Measurements from ENCODE around the gene CD44.

The CD44 gene

GRCh38 chr11:35158701-35159510, 19.9 kb downstream of the CD44 start:
- no peak for DNase-seq (ENCODE audit: low read depth)

DNA sequence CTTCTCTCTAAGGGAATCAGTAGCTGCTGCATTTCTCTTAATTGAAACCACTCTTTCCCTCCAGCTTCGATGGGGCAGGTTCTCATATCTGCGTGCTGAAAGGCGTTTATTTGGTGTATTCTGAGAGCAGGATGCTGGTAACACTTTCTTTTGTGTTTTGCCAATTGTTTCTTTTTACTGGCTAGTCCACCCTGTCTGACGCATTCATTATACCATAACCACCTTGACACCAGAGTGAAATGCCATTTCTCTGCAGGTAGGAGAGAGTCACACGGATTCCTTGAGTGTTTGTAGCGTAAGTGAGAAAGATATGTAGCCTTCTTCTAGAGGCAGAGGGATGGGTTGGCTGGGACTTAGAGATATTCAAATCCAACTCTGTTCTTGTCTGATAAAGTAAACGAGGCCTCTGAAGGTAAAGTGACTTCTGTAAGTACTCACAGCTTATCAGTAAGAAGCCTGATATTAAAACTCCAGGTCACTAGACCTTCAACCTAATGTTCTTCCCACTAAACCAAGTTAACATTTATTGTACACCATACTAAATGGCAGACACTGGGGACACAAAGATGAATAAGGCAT, 21.4 kb downstream of the CD44 start:
- no peak for DNase-seq (ENCODE audit: low read depth)

DNA sequence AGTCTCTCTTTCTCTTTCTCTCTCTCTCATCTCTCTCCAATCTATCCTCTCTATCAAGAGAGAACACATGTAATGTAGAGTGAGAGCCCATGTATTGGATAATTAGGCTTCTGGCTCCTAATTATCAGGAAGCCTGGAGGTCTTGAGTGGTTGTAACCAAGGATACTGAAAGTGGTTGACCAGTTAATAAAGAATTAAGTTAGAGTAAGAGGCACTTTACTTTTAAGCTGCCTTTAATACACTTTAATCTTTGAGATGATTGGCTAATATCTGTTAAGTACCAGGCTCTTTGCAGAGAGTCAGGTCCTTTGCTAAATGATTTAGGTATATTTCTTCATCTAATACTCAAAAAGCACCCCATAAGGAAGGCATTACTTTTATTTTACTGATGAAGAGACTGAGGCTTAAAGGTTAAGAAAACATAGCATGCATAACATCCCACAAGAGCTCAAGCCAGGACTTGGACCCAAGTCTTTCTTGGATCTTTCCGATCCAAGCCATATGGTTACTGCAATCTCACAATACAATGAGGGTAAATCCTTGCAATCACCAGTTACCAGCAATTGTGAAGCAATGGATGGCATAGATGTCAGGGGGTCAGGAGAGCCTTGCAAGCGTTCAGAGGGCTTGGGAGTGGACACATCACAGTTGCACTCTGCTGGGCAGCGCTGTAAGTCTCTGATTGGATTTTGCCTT, 22.1 kb downstream of the CD44 start:
- no peak for DNase-seq (ENCODE audit: low read depth)

DNA sequence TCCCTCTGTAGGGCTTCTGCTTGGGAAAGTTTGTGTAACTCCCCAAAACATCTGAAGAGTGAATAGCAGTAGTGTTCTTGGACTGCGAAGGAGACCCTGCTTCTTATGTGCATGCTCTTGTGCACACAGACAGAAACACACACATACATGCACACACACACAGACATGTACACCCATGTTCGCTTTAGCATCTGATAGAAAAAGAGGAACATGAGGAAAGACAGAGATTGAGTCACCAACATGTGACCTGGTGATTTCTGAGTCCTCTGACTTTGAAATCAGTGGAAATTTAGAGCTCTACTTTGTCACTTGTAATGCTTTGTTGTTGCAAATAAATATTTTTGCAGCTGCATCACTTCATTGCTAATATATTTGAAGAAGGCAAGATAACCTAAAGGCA, 23.8 kb downstream of the CD44 start:
- DNase-seq (ENCODE audit: low read depth) = no peak

DNA sequence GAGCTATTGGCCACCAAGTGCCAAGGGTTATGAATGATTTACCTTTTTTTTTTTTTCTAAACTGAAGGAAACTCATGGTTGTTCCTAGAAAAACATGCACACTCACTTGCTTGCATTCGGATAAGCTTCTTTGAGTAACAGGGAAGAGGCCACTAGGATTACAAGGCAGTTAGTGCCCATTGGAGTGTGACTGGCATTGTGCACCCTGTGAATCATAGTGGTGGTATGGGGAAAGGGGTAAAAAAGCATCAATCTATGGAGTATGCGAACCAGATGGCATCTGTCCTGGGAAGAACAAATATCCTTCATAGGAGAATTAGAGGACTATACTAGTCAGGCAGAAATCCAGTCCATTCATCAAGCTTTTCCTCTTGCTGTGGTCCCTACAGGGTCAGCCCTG, 24.2 kb downstream of the CD44 start:
- DNase-seq (ENCODE audit: low read depth) = no peak

DNA sequence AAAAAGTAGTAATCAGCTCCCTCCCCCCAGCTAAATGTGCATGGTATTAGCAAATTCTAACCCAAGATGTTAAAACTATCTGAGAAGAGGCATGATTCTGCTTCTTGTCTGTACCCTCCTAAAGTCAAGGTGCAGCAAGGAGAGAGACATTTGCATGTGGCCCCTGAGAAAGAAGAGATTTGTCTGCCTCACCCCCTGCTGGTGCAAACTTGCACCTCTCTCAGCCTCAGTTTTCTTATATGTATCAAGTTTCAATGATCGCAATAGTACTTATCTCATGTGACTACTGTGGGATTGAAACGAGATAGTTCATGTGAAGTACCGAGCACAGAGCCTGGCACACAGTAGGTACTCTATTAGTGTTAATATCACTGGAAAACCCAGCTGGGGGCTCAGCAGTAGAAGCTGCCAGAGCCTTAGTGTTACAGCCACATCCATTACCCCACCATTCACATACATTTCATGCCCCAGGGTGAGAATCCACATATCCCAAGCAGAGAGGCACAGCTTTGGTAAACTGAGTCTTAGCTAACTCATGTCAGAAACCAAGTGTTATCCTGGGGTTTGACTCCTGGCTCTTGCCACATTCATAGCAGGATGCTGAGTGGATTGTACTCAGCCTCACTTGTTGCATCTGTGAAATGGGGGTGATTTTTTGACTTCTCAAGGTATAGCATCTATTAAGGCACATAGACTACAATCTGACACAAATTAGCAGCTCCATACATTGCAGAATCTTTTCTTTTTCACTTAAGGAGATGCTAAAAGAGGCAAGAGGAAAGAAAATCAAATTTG, 24.9 kb downstream of the CD44 start:
- DNase-seq (ENCODE audit: low read depth) = no peak

DNA sequence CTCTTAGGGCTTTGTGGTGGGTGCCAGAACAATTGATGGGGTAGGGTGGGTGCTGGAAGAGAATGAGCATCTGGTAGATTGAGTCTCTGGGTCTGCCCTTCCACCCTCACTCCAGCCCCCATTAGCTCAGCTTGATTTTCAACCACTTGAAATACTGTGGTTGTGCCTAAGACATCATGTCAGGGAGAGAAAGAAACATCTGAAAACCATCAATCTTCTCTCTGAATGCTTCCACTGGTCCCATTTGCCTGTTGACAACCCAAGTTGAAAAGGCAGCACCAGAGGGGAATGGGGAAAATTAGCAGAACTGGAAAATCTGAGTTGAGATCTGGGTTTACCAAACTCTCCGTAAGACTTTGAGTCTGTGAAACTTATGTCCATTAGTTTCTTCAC, 26.1 kb downstream of the CD44 start:
- no peak for DNase-seq (ENCODE audit: low read depth)

GRCh38 chr11:35165423-35166368, 26.7 kb downstream of the CD44 start:
- DNase-seq (ENCODE audit: low read depth) = peak; percentile 72

- DNase-seq (ENCODE audit: low read depth) = no peak
Measured at GRCh38 chr11:35166369-35167360, 27.7 kb downstream of the CD44 start.

GRCh38 chr11:35167426-35167954, 28.5 kb downstream of the CD44 start:
- no peak for DNase-seq (ENCODE audit: low read depth)

DNA sequence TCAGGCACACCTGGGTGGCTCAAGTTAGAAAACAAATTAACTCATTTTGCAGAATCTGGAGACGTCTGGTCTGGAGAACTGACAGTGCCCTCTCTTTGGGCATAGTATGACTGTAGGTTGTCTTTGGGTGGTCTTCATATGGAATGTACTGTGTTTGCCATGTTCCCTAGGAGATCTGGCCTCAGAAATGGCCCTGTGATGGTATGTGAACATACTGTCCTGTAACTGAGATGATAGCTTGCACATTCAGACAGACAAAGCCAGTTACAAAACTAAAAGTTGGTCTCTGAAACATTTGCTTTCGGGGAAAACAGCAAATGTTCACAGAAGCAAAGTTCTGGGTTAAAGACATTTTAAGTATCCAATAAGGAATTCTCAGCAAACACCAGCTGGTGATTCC, 29.7 kb downstream of the CD44 start:
- no peak for DNase-seq (ENCODE audit: low read depth)

DNA sequence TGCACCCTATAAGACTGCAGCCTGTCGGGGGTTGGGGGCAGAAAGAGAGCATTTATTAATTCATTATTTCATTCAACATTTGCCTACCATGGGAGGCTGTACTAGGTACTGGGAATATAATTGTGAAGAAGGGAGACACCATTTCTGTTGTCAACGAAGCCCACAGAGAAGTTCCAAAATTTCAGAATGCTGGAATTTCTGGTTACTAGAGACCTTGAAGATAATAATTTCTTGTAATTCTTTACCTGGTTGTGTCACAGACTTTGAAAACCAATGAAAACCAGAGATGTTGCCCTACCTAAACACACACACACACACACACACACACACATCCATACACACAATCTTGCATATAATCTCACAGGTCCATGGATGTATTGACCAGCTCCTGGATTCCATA, 30.1 kb downstream of the CD44 start:
- DNase-seq (ENCODE audit: low read depth) = no peak

GRCh38 chr11:35169754-35170153, 30.8 kb downstream of the CD44 start:
- DNase-seq (ENCODE audit: low read depth) = no peak

DNA sequence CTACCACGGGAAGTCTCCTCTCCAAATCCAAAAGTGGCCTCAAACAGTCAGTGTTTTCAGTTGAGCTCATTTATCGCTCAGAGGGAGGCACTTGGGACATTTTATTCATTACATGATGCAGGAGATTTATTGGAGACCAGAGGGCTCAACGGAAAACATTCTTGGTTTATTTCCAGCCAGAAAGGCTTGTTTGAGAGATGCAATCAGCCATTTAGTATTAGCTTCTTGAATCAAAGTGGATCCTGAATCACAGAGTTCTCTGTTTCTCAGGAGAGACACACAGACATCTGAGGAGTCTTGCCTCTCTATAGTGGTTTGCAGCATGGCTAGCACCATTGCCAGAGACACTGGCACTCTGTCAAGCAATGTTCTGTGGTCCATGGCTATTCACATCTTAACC, 31.5 kb downstream of the CD44 start:
- DNase-seq (ENCODE audit: low read depth) = no peak

DNA sequence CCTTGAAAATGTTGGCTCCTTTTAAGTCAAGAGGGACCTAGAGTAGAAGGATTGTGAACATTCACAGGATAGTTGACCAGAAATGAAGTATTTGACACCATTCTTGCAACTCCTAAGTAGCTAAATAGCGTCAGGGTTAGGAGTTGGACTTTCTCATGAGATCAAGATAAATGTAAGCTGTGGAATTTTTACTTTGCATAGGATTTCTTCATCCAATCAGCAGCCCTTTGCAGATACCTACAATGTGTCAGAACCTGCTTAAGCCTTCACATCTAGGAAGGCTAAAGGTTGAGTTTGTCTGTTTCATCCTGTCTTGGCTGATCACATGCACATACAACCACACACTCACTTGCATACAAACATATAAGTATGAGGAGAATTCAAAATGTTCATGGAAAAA, 32.3 kb downstream of the CD44 start:
- DNase-seq (ENCODE audit: low read depth) = no peak

DNA sequence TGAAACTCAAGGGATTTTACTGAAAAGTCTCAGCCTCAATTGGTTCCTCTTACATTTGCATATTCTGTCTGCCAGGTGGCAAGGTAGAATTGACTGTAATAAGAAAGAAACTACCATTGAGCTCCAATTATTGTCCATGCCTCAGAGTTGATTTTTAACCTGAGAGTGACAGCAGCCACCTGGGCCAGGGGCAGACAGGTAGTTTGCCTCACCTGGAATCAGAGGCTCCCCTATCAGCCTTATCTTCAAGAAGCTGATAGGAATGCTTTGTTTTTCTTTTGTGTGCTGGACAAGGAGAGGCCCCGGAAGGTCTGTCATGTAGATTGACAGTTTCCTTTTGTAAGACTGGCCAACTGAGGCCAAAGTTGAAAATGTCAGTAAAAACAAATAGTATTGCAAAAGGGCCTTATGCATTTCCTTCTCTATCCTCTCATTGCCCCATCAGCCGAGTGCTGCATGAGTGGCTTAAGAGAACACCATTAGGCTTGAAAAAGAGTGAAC, 34.1 kb downstream of the CD44 start:
- no peak for DNase-seq (ENCODE audit: low read depth)

- DNase-seq (ENCODE audit: low read depth) = no peak
Measured at GRCh38 chr11:35173616-35174566, 34.9 kb downstream of the CD44 start.

- DNase-seq (ENCODE audit: low read depth) = no peak
Measured at GRCh38 chr11:35174666-35175065, 35.7 kb downstream of the CD44 start.
